ENCODE measurements around the gene BCL2. TPM values are rescaled to one million over a fixed set of nuclear protein-coding genes. Genes with fewer than 3 reads are reported as not detected.

Gene BCL2
- polyA plus RNA-seq, 1 experiment = 0.35 TPM

DNA sequence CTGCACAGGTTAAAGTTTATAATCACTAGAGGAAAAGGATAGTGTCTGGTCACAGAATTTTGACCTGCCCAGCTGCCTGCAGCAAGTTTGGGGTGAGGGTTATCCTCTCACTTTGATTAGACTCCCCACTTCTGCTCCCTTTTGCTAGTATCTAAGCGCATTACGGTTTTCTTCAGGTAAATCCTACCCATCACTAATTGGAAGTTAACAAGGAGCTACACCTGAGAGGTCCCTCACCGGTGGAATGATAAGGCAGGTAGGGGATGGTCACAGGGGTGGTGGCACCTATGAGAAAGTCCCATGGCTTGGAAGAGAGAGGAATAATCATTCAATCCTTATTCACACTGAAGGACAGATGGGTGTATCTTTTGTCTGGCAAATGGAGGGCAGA, 7.6 kb downstream of the BCL2 start:
- Histone ChIP-seq H3K4me3 (ENCODE audit: low read depth, low read length) (no peak overlapping the region), H3K27ac (ENCODE audit: low read depth, low read length) (no peak overlapping the region), H3K9me3 (ENCODE audit: control insufficient read depth, insufficient read depth, low read length) (no peaks in the 10 kb centered on the region), H3K27me3 (ENCODE audit: control insufficient read depth, insufficient read depth, low read length) (peaks cover 5% of the 10 kb centered on the region)
- POLR2A ChIA-PET = no interaction called here
- TF ChIP-seq, protein P1, sequence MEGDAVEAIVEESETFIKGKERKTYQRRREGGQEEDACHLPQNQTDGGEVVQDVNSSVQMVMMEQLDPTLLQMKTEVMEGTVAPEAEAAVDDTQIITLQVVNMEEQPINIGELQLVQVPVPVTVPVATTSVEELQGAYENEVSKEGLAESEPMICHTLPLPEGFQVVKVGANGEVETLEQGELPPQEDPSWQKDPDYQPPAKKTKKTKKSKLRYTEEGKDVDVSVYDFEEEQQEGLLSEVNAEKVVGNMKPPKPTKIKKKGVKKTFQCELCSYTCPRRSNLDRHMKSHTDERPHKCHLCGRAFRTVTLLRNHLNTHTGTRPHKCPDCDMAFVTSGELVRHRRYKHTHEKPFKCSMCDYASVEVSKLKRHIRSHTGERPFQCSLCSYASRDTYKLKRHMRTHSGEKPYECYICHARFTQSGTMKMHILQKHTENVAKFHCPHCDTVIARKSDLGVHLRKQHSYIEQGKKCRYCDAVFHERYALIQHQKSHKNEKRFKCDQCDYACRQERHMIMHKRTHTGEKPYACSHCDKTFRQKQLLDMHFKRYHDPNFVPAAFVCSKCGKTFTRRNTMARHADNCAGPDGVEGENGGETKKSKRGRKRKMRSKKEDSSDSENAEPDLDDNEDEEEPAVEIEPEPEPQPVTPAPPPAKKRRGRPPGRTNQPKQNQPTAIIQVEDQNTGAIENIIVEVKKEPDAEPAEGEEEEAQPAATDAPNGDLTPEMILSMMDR (IDR thresholded peaks at IDR 0.05; ENCODE audit: low read depth, low read length) = no peak
- DNase-seq (ENCODE audit: low read depth, low spot score) = no peak
- CTCF ChIA-PET = no interaction called here

DNA sequence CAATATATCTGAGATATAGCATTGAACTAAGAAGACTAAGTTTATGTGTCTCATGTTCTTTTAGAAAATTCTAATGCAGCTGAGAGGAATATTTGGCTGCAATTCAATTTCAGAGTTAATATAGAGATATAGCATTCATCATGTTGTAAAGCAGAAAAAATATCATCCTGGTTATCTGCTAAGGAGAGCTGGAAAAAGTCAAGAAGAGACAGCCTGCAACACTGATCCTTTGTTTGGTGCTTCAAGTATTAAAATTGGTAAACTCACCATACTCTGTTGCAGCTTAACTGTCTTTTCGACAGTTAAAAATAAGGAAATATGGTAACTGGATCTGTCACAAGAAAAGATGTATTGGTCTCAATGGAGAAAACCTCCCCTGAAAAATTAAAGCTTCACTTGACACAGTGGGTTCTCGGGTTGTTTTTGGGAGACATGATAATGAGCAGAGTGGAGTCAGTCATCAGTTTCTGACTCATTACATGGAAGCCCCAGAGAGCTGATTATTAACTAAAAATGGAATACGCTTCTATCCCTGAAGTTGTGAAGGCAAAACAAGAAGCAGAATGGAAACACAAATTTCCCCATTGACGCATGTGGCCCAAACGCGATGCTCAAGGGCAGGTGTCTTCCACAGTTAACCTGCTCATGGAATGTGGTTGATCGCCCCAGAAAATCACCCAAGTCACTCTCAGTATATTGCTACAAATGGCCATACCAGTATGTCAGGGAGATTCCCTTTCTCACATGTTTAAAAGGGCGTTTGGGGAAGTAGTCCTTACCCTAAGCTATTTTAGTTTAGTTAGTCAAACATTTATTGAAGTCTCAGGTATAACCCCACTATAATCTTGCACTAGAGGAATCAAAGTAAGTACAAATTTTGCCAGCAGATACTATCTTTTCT, 8.2 kb downstream of the BCL2 start:
- Histone ChIP-seq H3K9me3 (ENCODE audit: control insufficient read depth, insufficient read depth, low read length) (no peaks in the 10 kb centered on the region), H3K27ac (ENCODE audit: low read depth, low read length) (no peak overlapping the region), H3K27me3 (ENCODE audit: control insufficient read depth, insufficient read depth, low read length) (peaks cover 6% of the 10 kb centered on the region), H3K4me3 (ENCODE audit: low read depth, low read length) (no peak overlapping the region)
- ChIA-PET POLR2A (no interaction called here), CTCF (interaction anchor here (0.6 to 1.2 kb wide), 4 partner anchors 138 to 1809 kb away, joined by 3 to 5 read pairs (median 4); no protein-coding TSS in a partner anchor)
- DNase-seq (ENCODE audit: low read depth, low spot score) = no peak
- TF ChIP-seq, protein P1 (IDR thresholded peaks at IDR 0.05; ENCODE audit: low read depth, low read length) = no peak

DNA sequence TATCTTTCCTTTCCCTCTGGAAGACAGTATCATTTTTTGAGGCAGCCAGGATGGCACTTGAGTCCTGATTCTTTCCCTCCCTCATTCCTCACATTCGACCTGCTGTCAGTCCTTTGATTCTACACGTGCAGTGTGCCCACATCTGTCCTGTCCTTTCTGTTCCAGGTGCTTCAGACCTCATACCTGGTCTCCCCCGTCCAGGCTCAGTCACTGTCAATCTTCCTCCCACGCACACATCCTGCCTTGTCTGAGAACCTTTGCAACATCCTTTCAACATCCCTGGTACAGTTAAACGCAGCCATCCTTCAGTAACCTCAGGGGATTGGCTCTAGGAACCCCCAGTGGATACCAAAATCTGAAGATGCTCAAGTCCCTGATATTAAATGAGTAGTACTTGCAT, 10.1 kb downstream of the BCL2 start:
- no peak for DNase-seq (ENCODE audit: low read depth, low spot score)
- Histone ChIP-seq H3K9me3 (ENCODE audit: control insufficient read depth, insufficient read depth, low read length) (no peaks in the 10 kb centered on the region), H3K27ac (ENCODE audit: low read depth, low read length) (no peak overlapping the region), H3K27me3 (ENCODE audit: control insufficient read depth, insufficient read depth, low read length) (peaks cover 7% of the 10 kb centered on the region), H3K4me3 (ENCODE audit: low read depth, low read length) (no peak overlapping the region)
- ChIA-PET CTCF (no interaction called here), POLR2A (no interaction called here)
- TF ChIP-seq, protein P1 (IDR thresholded peaks at IDR 0.05; ENCODE audit: low read depth, low read length) = no peak

DNA sequence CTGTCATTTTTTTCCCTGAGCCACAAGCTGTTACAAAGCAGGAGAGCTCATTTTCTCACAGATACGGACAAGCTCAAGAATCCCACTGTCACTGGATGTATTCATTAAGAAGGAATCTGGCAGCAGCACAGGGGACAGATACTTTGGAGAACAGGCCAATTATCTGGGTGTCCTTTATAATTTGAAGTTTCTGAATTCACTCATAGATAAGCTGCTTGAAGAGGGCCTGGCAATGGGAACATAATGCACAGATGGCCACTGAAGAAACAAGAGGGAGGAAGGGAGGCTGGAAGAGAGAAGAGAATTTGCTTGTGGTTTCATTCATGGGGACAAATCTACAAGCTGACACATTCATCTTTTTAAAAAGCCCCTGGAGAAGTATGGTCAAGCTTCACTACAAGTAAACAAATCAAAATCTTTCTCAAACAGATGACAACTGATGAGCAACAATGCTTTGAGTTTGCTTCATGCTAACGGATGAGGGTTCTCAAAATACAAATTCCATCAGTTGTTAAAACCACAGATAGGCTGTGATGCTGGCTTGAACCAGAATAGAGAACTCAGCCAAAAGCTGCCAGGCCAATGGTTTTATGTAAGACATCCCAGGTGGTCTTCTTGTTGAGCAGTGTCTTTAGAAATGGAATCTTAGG, 11.9 kb downstream of the BCL2 start:
- TF ChIP-seq, protein P1 (IDR thresholded peaks at IDR 0.05; ENCODE audit: low read depth, low read length) = no peak
- Histone ChIP-seq H3K27ac (ENCODE audit: low read depth, low read length) (no peak overlapping the region), H3K4me3 (ENCODE audit: low read depth, low read length) (no peak overlapping the region), H3K9me3 (ENCODE audit: control insufficient read depth, insufficient read depth, low read length) (no peaks in the 10 kb centered on the region), H3K27me3 (ENCODE audit: control insufficient read depth, insufficient read depth, low read length) (peaks cover 7% of the 10 kb centered on the region)
- ChIA-PET POLR2A (no interaction called here), CTCF (interaction anchor here (0.6 kb wide), 1 partner anchor 53 kb away, joined by 4 read pairs; no protein-coding TSS in a partner anchor)
- DNase-seq (ENCODE audit: low read depth, low spot score) = no peak

Measured in AG04450 (cell line).